Activated CD8-positive, alpha-beta memory T cell treated with anti-CD3 and anti-CD28 coated beads, Interleukin-2, amount 50 U/mL, for 1 hour (primary cell): ENCODE results near the gene TGM6.

ENCODE experiments used
- DNase-seq: peaks from one replicate; pipeline ENCODE4 v3.0.0-alpha.2; 2020; ENCODE audit errors: extremely low read depth

The TGM6 gene

DNA sequence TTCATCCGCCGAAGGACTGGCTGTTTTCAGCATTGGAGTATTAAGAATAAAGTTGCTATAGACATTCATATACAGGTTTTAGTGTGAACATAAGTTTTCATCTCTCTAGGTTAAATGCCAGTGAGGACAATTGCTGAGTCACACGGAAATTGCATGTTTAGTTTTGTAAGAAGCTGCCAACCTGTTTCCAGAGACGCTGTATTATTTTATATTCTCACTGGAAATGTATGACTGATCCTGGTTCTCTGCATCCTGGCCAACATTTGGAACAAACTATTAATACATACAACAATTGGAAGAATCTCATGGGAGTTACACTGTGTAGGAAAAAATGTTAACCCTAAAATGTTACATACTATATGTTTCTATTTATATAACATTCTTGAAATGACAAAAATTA lies 16.7 kb upstream of the TGM6 start:
- DNase-seq: no peak

DNA sequence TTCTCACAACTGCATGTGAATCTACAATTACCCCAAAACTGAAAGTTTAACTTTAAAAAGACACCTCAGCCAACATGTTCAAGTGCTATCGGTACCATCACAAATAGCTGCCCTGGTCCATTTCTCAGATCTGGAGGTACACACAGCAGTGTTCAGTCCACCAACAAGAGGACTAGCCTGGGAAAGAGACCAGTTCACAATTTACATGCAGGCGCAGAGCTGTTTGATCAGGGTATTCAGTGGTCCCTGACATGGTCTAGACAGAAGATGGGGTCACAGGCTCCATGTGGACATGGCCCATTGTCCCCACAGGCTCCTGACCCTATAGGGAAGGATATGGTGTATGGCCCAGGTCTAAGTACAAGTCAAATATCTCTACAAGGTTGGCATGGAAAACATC lies 15.6 kb upstream of the TGM6 start:
- DNase-seq: no peak

DNA sequence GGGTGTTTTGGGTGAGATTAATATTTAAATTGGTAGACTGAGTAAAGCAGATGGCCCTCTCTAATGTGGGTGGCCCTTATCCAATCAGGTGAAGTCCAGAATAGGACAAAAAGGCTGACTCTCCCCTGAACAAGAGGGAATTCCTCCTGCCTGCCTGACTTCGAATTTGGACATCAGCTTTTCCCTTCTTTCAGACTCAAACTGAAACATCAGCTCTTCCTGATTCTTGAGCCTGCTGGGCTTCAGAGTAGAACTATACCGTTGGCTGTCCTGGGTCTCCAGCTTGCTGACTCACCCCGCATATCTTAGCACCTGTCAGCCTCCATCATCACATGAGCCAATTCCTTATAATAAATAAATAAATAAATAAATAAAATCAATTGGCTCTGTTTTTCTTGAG lies 15.0 kb upstream of the TGM6 start:
- no peak for DNase-seq

DNA sequence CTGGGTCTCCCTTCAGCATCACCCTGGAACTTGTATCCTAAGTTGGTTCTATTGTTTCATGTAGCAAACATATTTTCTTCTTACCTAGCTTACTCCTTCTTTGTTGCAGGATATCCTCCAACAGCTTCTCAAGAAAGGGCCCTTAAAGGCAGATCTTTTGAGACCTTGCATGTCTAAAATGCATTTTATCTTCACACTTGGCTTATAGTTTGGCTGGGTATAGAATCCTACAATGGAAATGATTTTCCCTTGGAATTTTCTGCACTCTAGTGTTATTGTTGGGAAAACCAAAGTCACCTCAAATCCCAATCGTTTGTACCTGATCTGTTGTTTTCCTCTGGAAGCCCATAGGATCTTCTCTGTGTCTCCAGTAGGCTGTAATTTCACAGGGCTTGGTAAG lies 12.1 kb upstream of the TGM6 start:
- no peak for DNase-seq

DNA sequence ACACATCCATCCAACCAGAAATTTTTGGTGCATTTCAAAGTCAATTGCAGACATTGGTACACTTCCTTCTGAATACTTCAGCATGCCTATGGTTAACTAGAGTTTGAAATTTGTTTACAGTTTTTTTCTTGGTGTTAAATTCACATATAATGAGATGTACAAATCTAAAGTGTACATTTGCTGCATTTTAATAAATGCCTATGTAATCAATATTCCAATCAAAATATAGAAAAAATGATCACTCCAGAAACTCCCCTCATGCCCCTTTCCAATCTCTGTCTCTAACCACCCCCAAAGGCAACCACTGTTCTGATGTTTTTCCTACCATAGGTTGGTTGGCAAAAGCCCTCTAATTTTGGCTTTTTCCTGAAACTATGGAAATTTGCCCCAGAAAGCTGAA lies 7.6 kb upstream of the TGM6 start:
- no peak for DNase-seq

DNA sequence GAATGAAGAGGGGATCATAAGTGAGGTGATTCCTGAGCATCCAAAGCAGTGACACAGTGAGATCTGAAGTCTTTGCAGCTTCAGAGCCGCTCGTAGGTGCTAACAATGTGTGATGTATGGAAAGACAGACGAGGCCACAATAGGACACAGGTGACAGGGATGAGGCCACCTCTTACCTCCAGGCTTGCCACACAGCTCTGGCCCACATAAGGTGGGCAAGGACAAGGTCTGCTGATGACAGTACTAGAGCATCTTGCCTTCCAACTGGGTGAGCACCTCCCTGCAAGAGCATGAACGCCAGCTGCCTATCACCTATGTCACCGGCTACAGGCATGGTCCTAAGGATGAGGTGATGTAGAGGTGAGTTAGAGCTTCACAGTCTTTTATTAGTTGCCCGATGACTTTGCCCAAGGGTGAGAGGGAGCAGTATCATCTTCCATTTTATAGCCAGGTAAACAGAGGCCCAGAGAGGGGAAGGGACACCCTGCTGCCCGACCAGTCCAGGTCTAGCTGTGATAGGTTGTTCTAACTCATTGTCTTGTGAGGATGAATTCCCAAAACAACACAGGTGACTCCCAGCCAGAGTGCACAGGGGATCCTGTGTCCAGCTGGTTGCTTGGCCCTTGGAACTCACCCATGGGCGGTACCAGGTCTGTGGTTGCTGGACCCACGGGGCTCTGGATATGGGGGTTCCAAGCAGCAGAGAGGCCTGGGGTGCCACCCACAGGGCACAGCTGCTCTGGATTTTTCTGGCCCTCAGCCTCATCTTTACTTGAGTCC lies 6.2 kb upstream of the TGM6 start:
- no peak for DNase-seq

DNA sequence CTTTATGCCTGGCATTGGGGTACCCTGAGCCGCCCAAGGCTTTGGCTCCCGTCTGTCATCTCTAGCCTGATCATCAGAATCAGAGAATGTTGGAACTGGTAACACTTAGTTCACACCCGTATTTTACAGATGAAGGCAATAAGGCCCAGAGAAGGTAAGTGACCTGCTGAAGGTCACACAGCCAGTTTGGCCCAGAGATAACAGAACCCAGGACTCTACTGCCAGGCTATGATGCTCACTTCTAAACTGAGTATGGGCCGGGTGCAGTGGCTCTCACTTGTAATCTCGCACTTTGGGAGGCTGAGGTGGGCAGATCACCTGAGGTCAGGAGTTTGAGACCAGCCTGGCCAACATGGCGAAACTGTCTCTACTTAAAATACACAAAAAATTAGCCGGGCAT lies 1.8 kb upstream of the TGM6 start:
- DNase-seq: no peak

DNA sequence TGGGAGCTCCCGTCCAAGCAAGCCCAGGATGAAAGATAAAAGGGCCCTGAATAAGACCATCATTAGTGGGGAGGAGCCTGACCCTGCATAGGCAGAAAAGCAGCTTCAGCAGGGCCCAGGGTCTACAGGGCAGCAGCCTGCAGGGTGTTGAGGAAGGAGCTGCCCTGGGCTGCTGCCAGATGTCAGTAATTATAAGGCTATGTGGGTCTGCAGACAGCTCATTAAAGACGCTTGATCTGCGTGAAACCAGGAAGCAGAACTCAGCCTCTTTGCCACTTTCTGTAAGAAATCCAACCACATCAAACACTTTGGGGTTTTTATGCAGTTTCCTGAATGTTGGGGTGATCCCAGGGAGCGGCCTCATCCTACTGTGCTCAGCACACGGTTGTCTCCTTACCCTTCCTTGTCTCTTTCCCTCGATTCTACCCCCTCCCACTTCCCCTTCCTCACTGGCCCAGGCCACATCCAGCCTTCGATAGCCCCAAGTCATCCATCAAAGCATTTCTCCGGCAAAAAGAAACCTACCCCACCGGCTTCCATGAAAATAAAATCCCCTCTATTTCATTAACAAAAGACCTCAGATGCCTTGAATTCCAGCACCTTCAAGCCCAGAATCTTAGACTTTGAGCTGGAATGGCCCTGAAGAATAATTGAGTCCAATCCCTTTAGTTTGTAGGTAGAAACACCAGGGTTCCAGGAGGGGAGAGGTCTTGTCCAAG lies 1.0 kb upstream of the TGM6 start:
- no peak for DNase-seq

DNA sequence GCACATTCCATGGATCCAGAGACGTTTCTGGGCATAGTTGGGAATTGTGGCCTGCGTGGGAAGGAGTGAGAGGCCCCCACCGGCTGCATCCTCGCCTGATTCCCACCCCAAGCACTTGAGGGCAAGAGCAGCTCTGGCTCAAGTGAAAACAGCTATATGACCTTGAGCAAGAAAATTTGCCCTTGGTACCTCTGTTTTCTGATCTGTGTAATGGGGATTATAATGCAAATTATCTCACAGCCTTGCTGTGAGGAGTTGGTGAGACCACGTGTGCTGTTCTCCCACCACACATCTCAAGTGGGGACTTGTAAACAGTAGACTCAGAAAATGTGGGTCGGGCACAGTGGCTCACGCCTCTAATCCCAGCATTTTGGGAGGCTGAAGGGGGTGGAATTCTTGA lies 602 bp downstream of the TGM6 start:
- DNase-seq: no peak

DNA sequence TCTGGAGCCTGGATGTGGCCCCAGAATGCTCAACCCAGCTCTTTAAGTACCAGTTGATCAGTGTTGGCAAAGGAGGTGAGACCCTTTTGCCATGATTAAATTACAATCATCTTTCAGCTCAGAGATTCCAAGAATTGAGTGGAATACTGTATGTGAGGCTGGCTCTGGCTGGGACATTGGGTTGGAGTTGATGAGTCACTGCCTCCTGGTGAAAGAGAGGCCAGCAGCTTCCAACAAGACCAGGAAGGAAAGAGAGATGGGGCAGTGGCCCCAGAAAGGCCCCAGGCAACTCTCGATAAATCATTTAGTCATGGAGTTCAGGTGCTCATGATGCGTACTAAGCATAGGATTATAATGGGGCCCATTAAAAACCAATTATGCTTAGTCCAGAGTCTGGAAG lies 2.1 kb downstream of the TGM6 start:
- DNase-seq: no peak

DNA sequence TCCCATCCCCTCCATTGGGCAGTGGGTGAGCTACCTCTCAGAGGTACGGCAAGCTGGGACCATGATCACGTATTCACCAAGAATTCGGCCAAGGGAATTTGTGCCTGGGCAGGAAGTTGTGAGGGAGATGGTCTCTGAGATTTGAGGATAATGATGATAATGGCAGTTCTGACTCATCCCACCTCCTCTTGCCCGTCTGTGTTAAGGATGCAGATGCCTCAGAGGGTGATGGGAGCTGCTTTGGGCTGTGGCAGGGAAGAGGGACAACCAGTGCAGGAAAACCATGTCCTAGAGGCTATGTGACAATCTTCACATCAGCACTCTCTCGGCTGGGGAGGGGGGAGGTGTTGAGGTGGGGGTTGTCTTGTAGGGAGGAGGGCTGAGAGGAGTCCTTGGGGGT lies 4.3 kb downstream of the TGM6 start:
- DNase-seq: no peak

DNA sequence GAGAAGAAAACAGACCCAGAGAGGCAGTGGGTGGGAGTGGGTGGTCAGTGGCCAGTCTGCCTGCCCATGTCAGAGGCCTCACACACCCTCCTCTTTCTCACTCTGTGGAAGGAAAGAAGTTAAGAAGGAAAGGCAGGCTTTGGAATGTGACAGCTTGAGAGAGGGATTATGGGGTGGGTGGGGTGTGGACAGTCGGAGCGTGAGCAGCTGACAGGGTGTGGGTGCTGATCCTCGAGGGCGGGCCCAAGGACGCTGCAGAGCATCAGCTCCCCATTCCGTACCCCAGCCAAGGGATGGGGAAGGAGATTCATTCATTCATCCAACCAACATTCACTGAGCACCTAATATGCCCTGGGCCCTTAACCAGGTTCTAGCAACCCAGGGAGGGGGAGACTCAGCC lies 4.8 kb downstream of the TGM6 start:
- no peak for DNase-seq

DNA sequence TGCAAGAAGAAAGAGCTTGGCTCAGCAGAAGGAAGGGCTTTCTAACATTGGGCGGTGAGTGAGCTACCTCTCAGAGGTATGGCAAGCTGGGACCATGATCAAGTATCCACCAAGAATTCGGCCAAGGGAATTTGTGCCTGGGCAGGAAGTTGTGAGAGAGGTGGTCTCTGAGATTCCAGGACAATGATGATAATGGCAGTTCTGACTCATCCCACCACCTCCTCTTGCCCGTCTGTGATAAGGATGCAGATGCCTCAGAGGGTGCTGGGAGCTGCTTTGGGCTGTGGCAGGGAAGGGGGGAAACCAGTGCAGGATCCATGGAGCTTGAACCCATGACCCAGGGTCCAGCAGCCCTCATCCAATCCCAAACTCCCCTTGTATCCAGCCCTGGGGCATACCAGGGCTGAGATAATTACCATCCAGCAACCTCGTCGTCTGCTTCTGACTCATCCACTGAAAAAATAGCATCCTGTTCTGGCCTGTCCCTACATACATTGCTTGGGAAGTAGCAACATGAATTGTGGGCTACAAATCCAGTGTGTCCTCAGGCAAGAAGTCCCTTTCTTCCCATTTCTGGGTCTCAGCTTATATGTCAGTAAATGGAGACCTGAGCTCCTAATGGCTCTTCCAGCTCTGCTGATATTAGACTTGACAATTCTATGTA lies 5.9 kb downstream of the TGM6 start:
- DNase-seq: no peak

DNA sequence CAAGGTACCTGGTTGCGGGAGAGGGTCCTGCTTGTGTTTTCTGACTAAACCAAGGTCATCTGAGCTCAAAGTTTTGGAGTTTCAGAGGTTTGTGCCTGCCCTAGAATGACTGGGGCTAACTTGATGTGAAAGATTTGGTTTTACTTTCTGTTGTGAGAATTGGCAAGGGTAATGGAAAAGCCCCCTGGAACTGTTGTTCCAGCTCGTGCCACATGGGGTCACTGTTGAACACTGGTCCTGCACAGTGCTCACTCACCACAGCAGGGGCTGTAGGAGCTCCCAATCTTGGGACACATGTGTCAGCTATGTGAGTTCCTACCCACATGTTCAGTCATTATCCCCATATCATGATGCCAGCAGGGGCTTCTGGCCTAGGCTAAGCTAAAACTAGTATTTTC lies 6.5 kb downstream of the TGM6 start:
- DNase-seq: no peak

DNA sequence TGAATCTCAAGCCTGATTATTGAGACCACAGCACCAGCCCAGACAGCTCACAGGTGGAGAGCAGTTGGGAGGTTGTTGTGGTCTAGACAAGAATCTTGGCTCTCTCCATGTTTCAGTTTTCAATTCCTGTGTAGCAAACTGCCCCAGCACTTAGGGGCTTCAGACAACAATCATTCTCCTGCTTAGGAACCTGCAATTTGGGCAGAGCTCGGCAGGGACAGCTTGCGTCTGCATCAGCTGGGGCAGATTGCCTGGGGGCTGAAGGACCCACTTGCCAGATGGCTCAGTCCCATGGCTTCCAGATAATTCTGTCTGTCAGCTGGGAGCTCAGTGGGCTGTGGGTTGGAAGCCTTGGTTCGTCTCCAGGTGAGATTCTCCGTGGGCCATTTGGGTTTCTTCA lies 6.9 kb downstream of the TGM6 start:
- no peak for DNase-seq

DNA sequence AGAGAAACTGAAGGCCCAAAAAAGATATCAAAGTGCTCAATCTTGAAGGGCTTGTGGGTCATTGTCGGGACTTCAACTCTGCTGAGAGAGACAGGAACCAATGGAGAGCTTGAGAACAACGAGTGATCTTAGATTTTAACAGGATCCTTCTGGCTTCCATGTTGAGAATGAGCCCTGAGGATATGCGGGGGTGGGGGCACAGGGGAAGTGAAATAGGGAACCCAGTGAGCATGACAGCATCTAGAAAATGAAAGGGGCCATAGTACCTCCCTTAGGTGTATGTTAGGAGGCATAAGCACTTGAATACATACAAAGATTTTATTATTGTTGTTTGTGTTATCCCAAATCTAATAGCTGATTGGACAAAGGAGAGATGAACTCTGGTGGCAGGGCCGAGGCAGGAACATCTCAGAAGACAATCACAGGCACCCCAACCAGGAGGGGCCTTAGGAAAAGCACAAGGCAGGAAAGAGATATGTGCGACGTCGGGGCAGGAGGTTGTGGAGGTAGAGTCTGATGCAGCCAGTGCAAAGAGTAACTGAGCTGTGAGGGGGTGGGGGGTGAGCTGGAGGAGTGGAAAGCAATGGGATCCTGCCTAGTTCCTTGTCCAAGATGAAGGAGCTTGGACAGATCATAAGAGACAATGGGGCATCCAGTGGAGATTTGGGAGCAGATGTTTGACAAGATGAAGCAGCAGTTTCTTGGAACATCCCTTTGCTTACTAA lies 10.4 kb downstream of the TGM6 start:
- DNase-seq: no peak

DNA sequence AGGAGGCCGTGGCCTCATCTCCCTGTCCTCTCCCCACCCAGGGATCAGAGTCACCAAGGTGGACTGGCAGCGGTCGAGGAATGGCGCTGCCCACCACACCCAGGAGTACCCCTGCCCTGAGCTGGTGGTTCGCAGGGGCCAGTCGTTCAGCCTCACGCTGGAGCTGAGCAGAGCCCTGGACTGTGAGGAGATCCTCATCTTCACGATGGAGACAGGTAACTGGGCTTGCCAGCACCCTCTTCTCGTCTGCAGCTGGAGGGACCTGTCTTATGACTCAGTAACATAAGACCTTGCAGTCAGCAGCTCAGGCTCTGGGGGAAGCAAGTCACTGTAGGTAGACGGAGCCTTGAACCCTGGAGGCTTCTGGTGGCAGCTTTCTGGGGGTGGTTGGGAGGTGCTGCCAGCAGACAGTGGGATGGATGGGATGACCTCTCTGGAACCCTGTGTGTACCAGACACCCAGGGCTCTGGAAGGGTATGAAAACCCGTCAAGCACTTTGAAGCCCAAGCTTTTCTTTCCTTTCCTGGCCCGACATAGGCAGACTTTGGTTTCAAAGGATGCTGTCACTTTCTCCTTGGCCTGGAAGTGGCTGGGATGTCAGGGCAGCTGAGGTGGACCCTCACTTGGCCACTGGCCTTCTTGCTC lies 13.8 kb downstream of the TGM6 start:
- no peak for DNase-seq

DNA sequence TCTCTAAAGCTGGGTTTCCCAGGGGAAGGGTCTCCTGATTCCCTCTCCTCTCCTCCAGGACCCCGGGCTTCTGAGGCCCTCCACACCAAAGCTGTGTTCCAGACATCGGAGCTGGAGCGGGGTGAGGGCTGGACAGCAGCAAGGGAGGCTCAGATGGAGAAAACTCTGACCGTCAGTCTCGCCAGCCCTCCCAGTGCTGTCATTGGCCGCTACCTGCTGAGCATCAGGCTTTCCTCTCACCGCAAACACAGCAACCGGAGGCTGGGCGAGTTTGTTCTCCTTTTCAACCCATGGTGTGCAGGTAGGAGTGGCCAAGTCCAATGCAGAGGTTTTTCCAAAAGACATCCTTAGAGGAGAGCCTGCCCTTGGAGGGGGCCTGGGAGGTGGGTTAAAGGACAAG lies 14.4 kb downstream of the TGM6 start:
- no peak for DNase-seq

DNA sequence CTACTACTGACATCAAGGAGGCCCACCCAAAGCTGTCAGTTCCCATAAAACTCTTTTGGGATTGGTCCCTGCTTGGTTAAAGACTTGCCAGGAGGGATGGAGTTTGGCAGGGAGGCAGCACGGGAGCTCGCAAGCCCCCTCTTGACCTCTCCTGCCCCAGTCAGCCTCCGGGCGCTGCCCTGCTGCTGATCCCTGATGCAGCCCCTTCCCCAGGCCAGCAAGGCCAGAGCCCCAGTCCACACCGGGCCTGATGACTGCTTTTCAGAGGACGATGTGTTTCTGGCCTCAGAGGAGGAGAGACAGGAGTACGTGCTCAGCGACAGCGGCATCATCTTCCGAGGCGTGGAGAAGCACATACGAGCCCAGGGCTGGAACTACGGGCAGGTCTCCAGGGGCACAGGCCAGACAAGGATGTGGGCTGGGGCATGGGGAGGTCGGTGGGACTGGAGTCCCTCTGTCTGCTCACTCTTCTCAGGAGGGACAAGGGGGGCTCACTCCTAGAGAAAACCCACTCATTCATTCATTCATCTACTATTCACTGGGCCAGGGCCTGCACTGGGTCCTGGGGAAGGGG lies 15.6 kb downstream of the TGM6 start:
- DNase-seq: no peak

DNA sequence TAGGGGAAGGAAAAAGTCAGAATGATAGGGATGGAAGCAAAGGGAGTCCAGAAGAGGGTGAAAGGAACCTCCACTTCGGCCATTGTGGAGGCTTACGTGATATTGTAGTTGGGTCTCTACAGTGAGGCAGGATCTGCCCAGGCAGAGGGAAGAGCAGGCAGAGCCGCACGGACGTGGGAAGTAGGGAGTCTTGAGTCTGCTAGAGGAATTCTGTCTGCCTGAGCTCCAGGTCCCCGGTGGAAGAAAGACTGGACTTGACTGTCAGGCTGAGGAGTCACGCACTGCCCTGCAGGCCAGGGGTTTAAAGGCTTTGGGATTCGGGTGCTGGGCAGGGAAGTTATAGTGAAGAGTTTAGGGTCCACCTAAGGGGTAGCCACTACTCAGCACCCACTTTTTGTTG lies 16.4 kb downstream of the TGM6 start:
- no peak for DNase-seq

DNA sequence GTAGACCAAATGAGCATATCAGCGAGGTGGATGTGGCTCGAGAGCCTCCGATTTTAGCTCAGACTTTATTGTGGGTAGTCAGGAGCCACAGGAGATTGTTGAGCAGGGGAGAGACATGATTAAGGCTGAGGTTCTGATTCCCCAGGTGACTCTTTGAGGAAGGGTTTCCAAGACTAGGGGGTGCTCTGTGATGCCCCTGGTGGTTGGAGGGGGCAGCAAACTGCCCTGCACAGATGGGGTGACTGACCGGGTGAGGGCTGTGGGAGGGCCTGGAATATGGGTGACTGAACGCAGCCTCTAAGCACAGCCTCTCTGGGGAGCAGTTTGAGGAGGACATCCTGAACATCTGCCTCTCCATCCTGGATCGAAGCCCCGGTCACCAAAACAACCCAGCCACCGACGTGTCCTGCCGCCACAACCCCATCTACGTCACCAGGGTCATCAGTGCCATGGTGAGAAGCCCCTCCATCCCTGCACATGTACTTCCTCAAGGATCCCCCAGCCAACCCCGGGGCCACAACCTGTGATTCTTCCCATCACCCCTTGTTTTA lies 17.0 kb downstream of the TGM6 start:
- DNase-seq: no peak
